ENCODE measurements around the gene ROBO2.
"Not testable (repeated sequence)": the region's sequence is repeated elsewhere in the genome, so short reads cannot be mapped to it uniquely, and the experiment has no call there.

The ROBO2 gene

GRCh38 chr3:77394046-77394445 lies 354.1 kb downstream of the ROBO2 start:
- no peak for DNase-seq (ENCODE audit: low read depth in 4 of 4, low spot score in 1 of 4)

DNA sequence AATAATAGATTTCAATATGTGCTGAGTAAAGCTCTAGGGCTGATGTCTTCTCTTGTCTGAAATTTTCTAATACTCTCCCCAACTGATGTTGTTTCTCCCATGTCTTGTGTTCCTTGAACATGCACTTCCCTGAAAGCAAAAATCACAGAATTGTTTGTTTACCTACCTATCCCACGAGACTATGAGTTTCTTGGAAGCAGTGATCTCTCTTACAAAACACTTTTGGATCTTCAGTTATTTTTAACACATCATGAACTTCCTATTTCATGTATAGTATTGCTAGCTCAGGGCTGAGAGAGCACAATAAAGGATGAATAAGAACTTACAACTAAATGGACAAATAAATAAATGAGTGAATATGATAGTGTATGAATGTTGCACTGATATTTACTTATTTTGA lies 365.0 kb downstream of the ROBO2 start:
- no peak for DNase-seq (ENCODE audit: low read depth in 4 of 4, low spot score in 1 of 4)

GRCh38 chr3:77407441-77407840 lies 367.5 kb downstream of the ROBO2 start:
- no peak for DNase-seq (ENCODE audit: low read depth in 4 of 4, low spot score in 1 of 4)

DNA sequence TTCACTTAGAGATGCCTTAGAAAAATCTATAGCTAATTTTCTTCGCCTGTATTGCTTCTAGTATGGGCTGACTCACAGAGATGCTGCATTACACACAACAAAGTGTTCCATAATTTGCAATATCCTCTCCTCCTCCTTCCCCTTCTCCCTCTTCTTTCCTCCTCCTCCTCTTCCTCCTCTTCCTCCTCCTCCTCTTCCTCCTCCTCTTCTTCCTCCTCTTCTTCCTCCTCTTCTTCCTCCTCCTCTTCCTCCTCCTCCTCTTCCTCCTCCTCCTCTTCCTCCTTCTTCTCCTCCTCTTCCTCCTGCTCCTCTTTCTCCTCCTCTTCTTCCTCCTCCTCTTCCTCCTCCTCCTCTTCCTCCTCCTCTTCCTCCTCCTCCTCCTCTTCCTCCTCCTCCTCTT lies 370.4 kb downstream of the ROBO2 start:
- DNase-seq (ENCODE audit: low read depth in 4 of 4, low spot score in 1 of 4): not testable (repeated sequence)

DNA sequence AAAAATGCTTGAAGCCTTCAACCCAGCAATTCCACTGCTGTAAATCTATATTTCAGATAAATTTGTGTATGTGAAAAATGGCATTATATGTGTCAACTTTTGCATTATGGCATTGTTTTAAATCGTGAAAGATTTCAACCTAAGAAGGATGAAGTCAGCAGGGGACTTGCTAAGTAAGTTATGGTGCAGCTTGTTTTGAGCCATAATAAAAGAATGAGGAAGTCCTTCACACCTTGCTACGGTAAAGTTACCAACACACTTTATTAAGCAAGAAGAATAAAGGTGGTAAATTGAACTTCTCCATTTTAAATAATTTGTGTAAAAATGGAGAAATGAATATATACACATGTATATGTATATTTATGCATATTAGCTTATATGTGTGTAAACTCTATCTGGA lies 371.4 kb downstream of the ROBO2 start:
- no peak for DNase-seq (ENCODE audit: low read depth in 4 of 4, low spot score in 1 of 4)

GRCh38 chr3:77412021-77412438 lies 372.1 kb downstream of the ROBO2 start:
- no peak for DNase-seq (ENCODE audit: low read depth in 4 of 4, low spot score in 1 of 4)

- no peak for DNase-seq (ENCODE audit: low read depth in 4 of 4, low spot score in 1 of 4)
Measured at GRCh38 chr3:77412584-77412983, 372.7 kb downstream of the ROBO2 start.

DNA sequence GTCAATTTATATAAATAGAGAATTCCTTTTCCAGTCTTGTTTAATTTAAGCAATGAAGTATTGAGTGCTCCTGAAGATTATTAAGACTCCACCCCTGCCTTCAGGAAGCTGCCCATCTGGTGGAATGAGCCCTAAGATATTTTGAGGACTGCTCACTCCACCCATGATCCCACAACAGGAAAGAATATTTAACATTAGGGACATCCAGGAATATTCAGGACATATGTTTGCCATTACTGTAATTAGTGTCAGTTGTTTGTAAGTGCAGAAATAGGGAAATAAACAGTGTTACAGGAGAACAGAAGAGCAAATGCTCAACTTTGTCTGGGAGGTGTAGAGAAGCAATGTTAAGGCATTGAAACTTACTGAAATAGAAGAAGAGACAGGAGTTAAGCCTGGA lies 375.0 kb downstream of the ROBO2 start:
- DNase-seq (ENCODE audit: low read depth in 4 of 4, low spot score in 1 of 4): no peak

DNA sequence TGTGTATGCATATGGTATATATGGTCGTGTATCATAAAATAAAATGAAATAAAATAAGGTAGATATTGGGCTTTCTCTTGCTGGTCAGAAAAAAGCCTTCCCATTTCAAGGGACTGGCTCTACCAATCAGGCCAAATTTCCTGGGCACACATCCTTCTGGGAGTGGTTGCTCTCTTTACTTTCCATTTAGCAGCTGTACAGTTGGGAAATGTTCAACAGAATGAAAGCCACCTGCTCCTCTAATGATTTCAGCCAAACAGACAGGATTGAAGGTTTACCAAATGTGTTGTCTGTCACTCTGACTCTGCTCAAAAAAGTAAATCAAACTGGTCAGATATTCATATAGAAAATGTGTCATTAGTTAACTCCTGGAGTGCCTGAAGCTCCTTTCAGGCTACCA lies 380.4 kb downstream of the ROBO2 start:
- DNase-seq (ENCODE audit: low read depth in 4 of 4, low spot score in 1 of 4): no peak

- no peak for DNase-seq (ENCODE audit: low read depth in 4 of 4, low spot score in 1 of 4)
Measured at GRCh38 chr3:77421916-77422315, 382.0 kb downstream of the ROBO2 start.

GRCh38 chr3:77426531-77426930 lies 386.6 kb downstream of the ROBO2 start:
- no peak for DNase-seq (ENCODE audit: low read depth in 4 of 4, low spot score in 1 of 4)

DNA sequence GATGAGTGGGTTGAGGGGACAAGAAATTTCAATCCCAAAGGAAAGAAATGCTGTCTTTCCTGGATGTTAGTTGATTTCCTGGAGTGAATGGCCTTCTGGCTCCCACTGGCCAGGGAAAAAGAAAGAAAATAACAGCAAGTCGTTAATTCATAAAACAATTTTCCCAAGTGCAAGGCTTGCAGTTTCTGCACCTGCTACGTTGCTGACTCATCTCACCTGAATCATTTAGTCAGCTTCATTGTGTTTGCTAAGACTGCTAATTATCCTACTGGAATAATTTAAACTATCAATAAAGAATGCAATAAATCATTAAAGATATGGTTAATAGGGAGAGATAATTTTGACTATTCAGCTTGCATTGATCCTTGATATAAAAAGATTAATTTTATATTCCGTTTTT lies 387.6 kb downstream of the ROBO2 start:
- no peak for DNase-seq (ENCODE audit: low read depth in 4 of 4, low spot score in 1 of 4)

DNA sequence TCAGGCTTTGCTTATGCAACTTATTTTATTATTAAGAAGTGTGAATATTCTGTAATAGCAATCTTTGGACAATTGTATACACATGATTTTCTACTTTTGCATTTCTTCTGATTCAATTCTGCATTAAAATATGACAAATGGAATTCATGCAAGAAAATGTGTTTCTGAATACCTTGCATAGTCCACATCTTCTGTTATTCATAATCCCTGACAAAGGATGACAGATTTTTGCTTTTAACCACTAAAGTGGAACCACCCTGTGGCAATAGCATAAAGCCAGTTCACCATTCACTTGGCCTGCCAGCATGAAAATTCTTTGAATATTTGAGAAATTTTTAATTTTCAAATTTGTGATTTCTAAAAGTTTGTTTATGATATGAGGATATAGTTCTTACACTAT lies 397.0 kb downstream of the ROBO2 start:
- DNase-seq (ENCODE audit: low read depth in 4 of 4, low spot score in 1 of 4): no peak

DNA sequence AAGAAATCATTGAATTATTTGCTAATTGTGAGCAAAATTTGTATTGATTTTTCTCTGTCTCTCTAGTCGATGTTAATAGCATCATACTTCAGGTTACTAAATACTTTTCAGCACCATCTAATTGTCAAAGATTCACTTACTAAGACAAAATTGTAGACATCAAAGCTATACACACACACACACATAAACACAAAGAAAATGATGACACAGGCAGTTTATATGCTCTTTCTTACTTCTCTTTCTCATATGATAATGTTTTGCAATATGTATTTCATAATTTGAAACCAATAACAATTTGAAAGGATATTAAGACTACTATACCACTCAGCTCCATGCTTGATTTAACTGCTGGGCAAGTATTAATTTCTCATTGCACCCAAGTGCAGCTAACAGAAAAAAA lies 406.2 kb downstream of the ROBO2 start:
- DNase-seq (ENCODE audit: low read depth in 4 of 4, low spot score in 1 of 4): no peak

DNA sequence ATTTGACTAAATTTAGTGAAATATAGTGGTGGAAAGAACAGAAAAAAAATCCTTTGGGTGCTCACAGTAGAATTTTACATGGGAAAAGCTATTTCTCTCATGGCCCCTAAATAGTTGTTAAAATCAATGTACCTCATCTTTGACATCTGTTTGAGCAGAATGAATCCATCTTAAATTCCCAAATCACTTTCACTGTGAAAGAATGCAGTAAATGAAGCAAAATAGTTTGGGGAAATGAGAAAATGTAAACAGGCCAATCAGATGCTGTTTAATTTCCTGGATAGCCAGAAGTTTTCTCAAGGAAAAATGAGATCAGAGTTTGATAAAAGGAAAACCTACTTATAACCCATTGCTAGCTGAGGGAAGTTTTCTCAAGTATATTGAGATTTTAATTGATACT lies 406.9 kb downstream of the ROBO2 start:
- DNase-seq (ENCODE audit: low read depth in 4 of 4, low spot score in 1 of 4): no peak

DNA sequence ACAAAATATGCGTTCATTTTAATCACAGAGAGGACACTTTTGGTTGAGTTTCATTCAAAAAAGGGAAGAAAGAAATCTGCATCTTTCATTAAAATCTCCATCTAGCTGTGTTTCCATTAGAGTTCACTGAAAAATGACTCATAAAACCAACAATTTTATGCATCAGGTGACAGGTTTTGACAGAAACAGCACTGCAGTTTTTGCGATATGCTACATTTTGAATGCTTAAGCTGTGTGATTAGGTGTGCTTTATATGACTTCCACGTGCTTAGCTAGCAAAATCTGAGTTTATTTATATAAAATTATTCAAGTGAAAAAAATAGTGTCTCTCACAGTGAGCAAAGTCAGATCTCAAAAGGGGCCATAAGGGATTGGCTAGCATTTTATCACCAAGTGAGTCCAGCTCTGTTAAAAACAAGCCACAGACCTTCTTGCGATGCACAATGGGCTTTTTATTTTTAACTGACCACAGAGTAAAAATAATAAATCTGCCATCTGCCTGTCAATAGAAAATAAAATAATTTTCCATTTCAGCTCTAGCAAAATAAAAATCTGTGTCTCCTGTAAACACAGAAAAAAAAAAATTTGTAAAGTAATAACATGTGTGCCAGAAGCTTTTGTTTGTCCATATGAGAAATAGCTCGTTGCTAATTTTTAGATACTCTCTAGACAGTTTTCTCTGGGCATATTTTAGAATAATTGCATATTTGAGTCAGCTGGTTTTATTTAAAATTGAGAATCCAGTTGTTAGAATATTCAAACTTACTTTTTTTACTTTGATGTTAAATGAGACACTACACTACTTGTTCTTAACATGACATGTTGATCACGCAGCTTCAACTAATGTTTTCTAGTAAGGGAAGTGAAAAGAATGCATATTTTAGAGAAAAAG lies 409.8 kb downstream of the ROBO2 start:
- no peak for DNase-seq (ENCODE audit: low read depth in 4 of 4, low spot score in 1 of 4)

- no peak for DNase-seq (ENCODE audit: low read depth in 4 of 4, low spot score in 1 of 4)
Measured at GRCh38 chr3:77456431-77456830, 416.5 kb downstream of the ROBO2 start.

DNA sequence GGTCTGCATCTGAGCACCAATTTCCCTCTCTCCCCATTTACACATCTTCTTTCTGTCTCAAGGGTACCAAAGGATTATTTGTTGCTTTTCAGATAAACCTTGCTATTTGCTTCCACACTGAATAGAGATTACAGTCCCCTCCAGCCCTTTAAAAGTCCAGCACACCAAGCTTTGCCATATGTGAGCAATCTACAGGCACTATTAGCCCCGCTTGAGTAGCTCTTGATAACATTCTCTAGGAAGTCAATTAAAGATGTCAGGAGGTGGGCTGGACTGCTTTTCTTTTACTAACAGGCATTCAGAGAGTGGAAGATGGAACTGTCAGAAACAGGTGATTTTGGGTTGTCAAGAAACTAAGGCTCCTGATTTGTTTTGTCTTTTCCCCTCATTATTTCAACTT lies 417.0 kb downstream of the ROBO2 start:
- DNase-seq (ENCODE audit: low read depth in 4 of 4, low spot score in 1 of 4): no peak

- no peak for DNase-seq (ENCODE audit: low read depth in 4 of 4, low spot score in 1 of 4)
Measured at GRCh38 chr3:77459926-77460325, 420.0 kb downstream of the ROBO2 start.

- no peak for DNase-seq (ENCODE audit: low read depth in 4 of 4, low spot score in 1 of 4)
Measured at GRCh38 chr3:77460326-77460725, 420.4 kb downstream of the ROBO2 start.

DNA sequence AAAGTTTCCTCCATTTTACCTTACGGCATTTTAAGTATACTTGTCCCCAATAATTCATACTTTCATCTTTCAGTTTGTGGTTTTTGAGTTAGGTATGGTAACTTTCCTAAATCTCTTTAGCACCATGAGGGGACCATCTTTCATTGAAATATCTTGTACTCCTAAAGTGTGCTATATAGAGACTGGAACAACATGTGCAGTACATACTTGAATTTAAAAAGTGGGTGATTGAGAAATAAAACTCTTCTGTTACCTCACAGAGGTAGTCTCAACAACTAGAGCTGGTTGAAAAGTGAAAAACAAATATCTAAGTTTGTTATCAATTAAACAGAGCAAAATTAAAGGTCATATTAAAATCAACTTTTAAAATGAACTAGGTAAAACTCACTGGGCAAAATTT lies 423.1 kb downstream of the ROBO2 start:
- DNase-seq (ENCODE audit: low read depth in 4 of 4, low spot score in 1 of 4): no peak

DNA sequence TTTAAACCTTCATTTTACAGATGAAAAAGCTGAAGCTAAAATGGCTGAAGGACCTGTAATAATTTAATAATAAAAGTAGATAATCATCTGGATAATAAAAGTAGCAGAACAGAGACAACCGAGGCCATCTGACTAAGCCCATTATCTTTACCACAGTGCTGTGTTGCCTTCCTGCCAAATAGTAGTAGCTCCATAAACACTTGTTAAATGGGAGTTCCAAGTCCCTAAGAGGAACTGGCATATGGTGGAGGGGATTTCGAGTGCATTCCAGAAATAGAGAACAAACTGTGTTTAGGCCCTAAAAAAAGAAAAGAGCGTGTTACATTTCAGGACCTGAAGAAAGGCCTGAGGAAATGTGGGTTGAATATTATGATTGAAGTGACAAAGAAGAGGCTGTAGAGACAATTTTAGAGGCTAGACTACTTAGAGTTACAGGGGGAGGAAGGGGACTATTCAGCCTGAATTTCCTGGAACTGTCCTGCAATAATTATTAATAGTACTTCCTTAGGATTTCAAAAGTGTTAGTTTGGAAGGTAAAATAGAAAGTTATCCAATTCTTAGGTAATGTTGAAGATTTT lies 424.3 kb downstream of the ROBO2 start:
- no peak for DNase-seq (ENCODE audit: low read depth in 4 of 4, low spot score in 1 of 4)

DNA sequence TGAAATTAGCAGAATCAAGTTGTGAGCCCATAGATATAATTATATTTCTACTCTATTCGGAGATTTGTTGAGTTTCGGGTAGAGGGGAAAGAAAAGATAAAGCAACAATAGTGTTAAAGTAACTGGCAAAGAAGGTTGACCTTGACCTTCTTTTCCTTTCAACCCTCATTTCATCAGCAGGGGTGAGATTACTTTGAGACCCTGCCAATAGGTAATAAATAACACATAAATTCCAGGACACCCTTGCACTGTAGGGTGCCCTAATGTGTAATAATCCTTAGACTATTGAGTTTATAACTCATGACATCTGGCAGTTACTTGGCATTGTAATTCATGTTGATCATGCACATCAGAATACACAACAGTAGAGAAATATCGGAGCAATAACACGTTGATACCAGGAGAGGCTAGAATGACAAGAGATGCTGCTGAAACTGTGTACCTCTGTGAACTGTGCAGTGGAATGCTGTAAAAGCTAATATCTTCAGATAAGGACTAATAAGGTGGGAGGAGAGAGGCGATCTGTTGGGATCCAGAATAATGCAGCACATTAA lies 426.7 kb downstream of the ROBO2 start:
- DNase-seq (ENCODE audit: low read depth in 4 of 4, low spot score in 1 of 4): no peak
